ENCODE results near the gene PDE4D.

GRCh38 chr5:58961631-58962280 lies 931.8 kb downstream of the PDE4D start:
- TF ChIP-seq ISL1 (CRISPR knock-in tag; IDR thresholded peaks at IDR 0.05) (no peak), ZNF565 (CRISPR knock-in tag; conservative IDR thresholded peaks at IDR 0.05; ENCODE audit: low read depth) (no peak), PATZ1 (CRISPR knock-in tag; IDR thresholded peaks at IDR 0.05; ENCODE audit: borderline replicate concordance) (no peak), TOX (CRISPR knock-in tag; IDR thresholded peaks at IDR 0.05; ENCODE audit: borderline replicate concordance) (no peak), CSRNP3 (CRISPR knock-in tag; IDR thresholded peaks at IDR 0.05) (no peak), ZC3H10 (CRISPR knock-in tag; IDR thresholded peaks at IDR 0.05) (no peak), BACH2 (CRISPR knock-in tag; IDR thresholded peaks at IDR 0.05; ENCODE audit: borderline replicate concordance) (no peak), CREB5 (CRISPR knock-in tag; IDR thresholded peaks at IDR 0.05; ENCODE audit: low read depth) (no peak), POU6F1 (CRISPR knock-in tag; IDR thresholded peaks at IDR 0.05; ENCODE audit: borderline replicate concordance, low read depth) (no peak), TSHZ2 (CRISPR knock-in tag; IDR thresholded peaks at IDR 0.05) (no peak), ESRRG (CRISPR knock-in tag; IDR thresholded peaks at IDR 0.05) (no peak), RARB (CRISPR knock-in tag; IDR thresholded peaks at IDR 0.05) (no peak), CSDC2 (CRISPR knock-in tag; IDR thresholded peaks at IDR 0.05) (no peak), ZFP3 (CRISPR knock-in tag; IDR thresholded peaks at IDR 0.05) (no peak)

All from SK-N-SH treated with all-trans-retinoic acid at 6 μM for 48 hours (cell line).